HG03060 (cell line): Measurements from ENCODE around the gene S100A9.
"Not testable (repeated sequence)": the region's sequence is repeated elsewhere in the genome, so short reads cannot be mapped to it uniquely, and the experiment has no call there.

ENCODE experiments used
- ATAC-seq: cut with Tn5 transposase; IDR thresholded peaks from one replicate; pipeline ENCODE4 v1.9.1; 2021; ENCODE audit warnings: low read depth, moderate number of reproducible peaks; ENCODE audit not compliant: unreplicated experiment

S100A9 gene

DNA sequence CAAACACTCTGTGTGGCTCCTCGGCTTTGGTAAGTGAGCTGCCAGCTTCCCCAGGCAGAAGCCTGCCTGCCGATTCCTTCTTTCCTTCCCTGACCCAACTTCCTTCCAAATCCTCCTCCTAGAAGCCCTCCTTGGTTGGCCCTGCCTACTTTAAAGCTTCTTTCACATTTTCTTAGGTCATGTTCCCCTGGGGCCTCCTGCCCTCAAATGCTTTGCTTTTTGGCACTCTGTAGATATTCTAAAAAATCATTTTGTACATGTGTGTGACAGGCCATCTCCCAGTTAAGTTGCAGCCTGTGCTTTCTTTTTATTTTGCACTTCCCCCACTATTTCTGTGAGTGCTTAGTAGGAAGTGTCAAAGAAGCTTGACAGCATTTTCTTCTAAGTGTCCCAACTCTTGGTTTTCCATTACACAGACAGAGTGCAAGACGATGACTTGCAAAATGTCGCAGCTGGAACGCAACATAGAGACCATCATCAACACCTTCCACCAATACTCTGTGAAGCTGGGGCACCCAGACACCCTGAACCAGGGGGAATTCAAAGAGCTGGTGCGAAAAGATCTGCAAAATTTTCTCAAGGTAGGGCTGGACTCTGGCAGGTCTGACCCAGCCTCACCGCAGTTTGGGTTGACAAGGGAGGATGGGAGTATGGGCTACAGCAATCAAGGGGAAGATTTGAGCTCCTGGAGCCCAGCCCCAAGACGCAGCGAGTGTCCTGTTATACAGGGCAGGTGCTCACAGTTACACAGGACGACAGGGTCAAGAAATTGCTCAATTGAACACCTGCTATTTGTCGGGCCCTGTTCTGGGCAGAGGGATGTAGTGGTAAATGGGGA, at the start of gene S100A9:
Gene S100A9 (plus strand): TSS at position 2 of the 838 bp plus-strand sequence. CDS start 430 bp downstream, at position 432.
- ATAC-seq, result no peak

- no peak for ATAC-seq
These were observed 49.1 kb upstream of the S100A9 start for GRCh38 chr1:153308540-153308939.

DNA sequence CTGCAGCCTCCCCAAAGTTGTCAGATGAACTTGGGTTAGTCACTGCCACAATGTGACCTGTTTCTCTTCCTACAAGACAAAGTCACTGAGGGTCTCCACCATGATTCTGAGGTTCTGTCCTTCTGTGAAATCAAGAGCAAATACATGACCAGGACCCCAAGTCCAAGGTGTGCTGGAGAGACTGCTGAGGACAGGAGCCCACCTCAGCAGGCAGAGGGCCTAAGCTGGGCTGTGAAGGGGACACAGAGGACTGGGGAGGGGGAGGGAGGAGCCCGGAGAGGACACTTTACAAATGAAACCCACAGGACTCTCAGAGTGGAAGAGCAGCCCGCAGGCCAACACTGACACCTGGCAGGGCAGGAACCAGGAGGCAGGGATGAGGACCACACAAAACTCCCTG, 48.2 kb upstream of the S100A9 start:
- no peak for ATAC-seq

DNA sequence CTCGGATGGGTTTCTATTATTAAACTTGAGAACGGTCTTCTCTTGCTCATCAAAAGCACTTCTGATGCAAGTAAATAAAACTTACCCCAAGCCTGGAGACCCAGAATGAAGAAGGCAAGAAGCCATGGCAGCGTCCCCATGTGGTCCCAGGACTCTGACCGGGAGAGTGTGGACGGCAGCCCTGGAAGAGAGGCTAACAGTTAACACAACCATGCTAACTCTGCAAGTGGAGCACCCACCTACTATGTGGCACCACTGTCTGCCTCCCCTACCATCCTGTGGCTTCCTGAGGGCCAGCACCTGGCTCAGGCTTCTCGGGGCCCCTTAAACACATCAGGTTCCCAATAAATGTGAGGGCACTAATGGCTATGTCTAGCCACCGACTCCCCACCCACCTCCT, 47.1 kb upstream of the S100A9 start:
- ATAC-seq, result no peak

DNA sequence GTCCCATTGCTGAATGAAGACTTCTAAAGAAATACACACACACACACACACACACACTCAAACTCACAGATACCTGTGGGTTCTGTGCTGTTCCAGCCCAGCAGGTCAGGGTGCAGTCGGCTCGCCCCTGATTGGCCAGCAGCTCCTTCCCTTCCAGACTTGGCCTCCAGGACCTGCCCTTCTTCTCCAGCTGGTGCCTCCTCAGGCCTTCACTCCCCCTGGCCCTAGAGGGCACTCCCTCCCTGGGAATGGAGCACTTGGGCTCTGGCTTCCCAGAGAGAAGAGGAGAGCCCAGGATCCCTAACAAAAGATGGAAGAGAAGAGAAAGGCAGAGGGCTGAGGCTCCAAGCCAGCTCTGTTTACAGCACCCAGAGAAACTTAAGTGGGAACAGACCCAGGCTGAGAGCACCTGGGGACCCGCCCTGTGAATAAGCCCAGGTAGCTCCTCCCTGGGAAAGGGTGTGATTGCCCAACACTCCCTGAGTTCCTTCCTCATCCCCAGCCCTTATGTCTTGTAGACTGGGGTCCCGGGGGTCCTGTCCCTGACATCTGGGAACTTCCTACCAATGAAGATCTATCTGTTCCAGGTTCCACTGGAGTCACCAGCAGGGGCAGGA, 45.0 kb upstream of the S100A9 start, which contains the start of gene PGLYRP3:
Gene PGLYRP3 (minus strand): TSS at position 383 of the 617 bp plus-strand sequence. CDS start 2,287 bp downstream, outside the sequence.
- no peak for ATAC-seq

DNA sequence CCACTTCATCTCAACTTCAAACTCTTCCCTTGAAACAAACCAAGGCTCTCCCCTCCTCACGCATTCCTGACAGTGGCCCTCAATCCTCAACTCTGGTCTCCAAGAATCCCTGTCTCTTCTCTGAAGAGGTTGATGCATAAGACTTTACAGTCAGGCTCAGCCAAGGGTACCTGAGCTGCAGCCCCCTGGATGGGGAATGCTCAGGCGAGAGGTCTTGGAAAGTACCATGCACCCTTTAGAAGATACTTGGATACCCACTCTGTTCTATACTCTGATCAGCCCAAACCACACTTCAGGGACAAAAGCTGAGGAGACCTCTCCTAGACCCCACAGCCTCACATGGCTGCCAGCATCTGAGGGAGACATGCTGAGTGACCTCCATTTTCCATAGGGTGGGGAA, 44.4 kb upstream of the S100A9 start:
- ATAC-seq, result no peak

- ATAC-seq, result not testable (repeated sequence)
These were observed 43.3 kb upstream of the S100A9 start for GRCh38 chr1:153314388-153314787.

GRCh38 chr1:153316013-153316412, 41.6 kb upstream of the S100A9 start:
- not testable (repeated sequence) for ATAC-seq

- ATAC-seq, result not testable (repeated sequence)
These were observed 39.5 kb upstream of the S100A9 start for GRCh38 chr1:153318145-153318544.

- no peak for ATAC-seq
These were observed 35.1 kb upstream of the S100A9 start for GRCh38 chr1:153322568-153322967.

DNA sequence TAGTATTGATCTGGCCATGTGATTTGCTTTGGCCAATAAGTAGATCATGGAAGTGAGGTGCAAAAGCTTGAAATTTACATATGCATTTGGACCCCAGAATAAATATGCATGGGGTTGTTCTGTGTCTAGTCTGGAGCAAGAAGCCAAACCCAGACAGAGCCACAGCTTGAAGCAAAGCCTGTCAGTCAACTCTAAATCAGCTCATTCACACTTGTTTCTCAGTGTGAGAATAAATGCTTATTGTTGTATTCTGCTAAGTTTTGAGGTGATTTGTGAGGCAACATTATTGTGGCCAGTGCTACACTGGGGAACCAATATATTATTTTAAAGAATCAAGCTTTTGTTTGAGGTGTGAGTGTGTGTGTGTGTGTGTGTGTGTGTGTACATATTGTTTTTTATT, 32.7 kb upstream of the S100A9 start:
- no peak for ATAC-seq

GRCh38 chr1:153333902-153334301, 23.8 kb upstream of the S100A9 start:
- no peak for ATAC-seq

GRCh38 chr1:153336650-153337049, 21.0 kb upstream of the S100A9 start:
- no peak for ATAC-seq

DNA sequence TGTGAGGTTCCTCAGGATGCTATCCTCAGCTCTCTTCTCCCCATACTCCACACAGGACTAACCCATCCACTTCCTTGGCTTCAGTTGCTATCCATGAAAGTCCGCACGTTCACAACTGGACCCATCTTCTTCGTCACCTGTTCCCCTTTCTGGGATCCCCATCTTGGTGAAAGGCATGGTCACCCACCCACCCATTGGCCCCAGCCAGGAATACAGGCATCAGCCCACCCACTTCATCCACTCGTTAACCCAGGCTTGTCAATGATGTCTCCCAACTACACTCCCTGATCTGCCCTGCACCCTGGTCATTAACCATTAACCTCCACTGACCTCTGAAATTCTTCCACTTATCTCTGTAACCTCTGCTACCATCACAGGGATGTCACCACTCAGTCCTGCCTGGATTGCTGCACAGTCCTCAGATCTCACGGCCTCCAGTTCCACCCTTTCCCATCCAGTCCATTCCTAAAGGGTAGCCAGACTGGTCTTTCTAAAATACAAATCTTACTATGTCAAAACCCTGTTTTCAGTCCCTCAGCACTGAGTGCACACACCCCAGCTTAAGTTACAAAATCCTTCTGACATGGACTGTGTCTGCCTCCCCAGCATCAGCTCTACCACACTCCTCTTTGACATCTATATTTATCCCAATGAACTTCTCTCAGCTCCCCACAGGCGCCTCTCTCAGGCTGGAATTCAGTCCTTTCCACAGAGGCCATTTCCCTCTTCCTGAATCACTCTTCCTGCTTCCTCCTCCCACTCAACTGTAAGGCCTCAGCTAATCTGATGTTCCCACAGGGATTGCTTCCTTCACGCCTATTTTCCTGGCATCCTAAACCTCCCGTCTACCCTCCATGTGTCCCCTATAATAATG, 19.4 kb upstream of the S100A9 start:
- ATAC-seq, result no peak

- no peak for ATAC-seq
These were observed 17.9 kb upstream of the S100A9 start for GRCh38 chr1:153339802-153340201.

GRCh38 chr1:153340356-153340755, 17.3 kb upstream of the S100A9 start:
- no peak for ATAC-seq

- no peak for ATAC-seq
These were observed 16.2 kb upstream of the S100A9 start for GRCh38 chr1:153341431-153341934.

- ATAC-seq, result no peak
These were observed 15.5 kb upstream of the S100A9 start for GRCh38 chr1:153342178-153342577.

DNA sequence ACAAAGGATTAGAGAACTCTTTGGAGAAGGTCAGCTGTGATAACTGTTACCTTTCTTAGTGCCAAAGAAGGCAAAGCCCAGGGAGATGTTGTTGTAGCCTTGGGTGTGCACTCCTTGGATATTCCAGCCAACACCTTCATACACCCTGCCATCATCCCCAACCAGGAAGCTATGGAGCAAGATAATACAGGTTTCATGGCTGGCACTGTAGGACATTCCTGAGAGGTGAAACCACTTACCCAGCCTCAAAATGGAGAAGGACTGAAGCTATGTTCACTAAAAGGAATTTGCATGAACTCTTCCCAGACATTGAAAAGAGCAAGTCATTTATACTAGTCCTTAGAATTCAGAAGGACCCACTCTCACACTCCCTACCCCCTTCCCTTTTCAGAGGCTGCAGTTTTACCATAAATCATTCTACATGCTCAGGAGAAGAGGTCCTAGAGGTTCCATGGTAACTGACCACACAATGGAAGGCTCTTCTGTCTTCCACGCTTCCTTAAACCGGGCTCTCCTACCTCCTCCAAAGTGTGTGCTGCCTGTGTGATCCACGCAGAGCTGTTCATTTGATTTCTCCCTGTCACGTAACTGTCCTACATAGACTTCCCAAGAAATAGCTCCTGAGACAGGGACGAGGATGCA, 14.5 kb upstream of the S100A9 start:
- ATAC-seq, result no peak
